WI38 (cell line): Measurements from ENCODE around the gene SMLR1.
"Not testable (repeated sequence)": the region's sequence is repeated elsewhere in the genome, so short reads cannot be mapped to it uniquely, and the experiment has no call there.

ENCODE experiments used
- H3K4me3 ChIP-seq: 2 replicates; pipeline ENCODE4 v1.5.1; 2011; ENCODE audit warnings: low read depth, mild to moderate bottlenecking, control low read depth, low read length
- CTCF ChIP-seq: IDR thresholded peaks from 2 replicates; pipeline ENCODE4 v1.5.1; 2012; ENCODE audit warnings: low read depth, mild to moderate bottlenecking, control low read depth, low read length

Gene SMLR1

GRCh38 chr6:130787726-130788500 lies 39.3 kb upstream of the SMLR1 start:
- no peak overlapping the region for H3K4me3 ChIP-seq
- TF ChIP-seq CTCF: no peak

- no peak for TF ChIP-seq CTCF
- H3K4me3 ChIP-seq: no peak overlapping the region
Observed at GRCh38 chr6:130788954-130789353, 38.3 kb upstream of the SMLR1 start.

DNA sequence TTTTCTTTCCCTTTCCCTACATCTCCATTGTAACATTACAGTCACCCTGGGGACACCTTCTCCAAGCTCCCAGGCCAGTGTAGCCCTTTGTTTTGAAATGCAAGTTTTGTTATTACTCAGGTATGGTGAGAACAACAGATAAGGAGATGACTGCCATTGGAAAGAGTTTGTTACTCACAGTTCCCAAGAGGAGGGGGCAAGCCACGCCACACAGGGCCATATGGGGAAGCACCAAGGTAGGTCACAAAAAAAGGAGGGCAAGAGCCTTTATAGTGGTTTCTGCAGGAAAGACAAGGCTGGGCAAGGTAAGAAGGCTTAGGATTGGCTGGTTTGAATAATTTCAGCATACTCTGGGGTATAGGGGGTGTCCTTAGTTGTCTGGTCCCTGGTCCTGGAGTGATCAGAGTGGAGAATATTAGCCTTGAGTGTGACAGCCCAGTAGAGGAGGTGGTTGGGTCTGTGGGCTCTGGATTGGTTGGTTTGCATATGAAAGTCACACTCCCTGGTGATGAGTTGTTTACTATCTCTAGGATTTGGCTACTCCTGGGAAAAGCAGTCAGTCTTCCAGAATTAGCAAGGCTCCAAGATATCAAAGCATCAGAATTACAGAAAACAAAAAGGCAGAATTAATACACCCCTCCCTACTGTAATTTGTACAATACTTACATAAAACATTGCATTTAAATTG lies 33.1 kb upstream of the SMLR1 start:
- no peak overlapping the region for H3K4me3 ChIP-seq
- TF ChIP-seq CTCF: no peak

DNA sequence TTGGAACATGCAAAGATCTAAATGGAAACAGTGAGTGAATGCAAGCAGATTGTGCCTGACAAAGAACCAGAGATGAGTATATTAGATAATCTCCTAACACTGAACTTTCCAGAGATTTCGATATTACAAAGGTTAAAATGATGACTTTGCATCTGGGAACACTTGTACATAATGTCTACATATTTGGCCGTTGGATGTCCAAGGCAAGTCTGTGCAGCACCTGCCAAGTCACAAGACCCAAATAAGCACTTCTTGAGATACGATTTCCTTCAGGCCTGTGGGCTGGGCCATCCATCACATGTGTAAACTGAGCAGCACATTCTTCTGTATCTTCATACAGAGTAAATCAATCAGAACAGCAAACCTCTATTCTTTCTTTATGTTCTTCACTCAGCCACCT lies 32.5 kb upstream of the SMLR1 start:
- TF ChIP-seq CTCF: no peak
- no peak overlapping the region for H3K4me3 ChIP-seq

DNA sequence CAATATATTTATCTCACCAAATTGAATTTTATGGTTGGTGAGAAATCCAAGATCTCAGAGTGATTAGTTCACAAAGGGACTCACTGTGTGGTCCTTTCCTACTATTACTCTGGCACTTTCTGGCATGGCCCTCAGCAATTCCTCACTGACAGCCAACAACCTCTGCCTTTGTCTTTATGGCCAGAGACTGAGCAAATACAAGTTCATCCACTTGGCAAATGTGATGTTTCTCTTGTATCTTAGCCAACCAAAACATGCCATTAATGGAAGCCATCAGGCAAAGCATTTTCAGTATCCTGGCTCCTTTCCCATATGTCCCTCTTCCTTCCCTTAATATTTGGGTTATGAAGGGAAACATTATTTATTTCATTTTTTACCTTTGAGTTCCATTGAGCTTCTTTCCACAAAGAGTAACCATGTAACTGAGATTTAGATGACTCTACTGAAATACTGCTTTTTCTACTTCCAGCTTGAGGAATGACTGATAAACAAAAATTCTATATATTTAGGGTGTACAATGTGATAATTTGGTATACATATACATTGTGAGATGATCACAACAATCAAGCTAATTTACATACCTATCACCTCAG lies 30.8 kb upstream of the SMLR1 start:
- no peak overlapping the region for H3K4me3 ChIP-seq
- no peak for TF ChIP-seq CTCF

DNA sequence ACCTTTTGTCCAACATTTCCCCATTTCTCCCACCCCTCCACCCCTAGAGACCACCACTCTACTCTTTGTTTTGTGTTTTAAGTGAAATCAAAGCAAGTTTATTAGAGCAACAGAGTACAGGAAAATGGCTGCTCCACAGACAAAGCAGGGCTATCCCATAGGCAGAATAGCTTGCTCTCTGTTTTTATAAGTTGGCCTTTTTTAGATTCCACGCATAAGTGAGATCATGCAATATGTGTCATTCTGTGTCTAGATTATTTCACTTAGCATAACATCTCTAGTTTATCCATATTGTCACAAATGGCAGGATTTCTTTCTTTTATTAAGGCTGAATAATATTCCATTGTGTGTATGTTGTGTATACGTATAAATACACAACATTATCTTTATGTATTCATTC lies 30.1 kb upstream of the SMLR1 start:
- H3K4me3 ChIP-seq: no peak overlapping the region
- TF ChIP-seq CTCF: no peak

GRCh38 chr6:130801368-130801767 lies 25.8 kb upstream of the SMLR1 start:
- not testable (repeated sequence) for H3K4me3 ChIP-seq
